ENCODE data around the gene HMGN2. TPM values are rescaled to one million over a fixed set of nuclear protein-coding genes. Genes with fewer than 3 reads are reported as not detected.

The HMGN2 gene
- total RNA-seq, 6 experiments from 2014 or later: 440 to 699 (median 668) TPM

DNA sequence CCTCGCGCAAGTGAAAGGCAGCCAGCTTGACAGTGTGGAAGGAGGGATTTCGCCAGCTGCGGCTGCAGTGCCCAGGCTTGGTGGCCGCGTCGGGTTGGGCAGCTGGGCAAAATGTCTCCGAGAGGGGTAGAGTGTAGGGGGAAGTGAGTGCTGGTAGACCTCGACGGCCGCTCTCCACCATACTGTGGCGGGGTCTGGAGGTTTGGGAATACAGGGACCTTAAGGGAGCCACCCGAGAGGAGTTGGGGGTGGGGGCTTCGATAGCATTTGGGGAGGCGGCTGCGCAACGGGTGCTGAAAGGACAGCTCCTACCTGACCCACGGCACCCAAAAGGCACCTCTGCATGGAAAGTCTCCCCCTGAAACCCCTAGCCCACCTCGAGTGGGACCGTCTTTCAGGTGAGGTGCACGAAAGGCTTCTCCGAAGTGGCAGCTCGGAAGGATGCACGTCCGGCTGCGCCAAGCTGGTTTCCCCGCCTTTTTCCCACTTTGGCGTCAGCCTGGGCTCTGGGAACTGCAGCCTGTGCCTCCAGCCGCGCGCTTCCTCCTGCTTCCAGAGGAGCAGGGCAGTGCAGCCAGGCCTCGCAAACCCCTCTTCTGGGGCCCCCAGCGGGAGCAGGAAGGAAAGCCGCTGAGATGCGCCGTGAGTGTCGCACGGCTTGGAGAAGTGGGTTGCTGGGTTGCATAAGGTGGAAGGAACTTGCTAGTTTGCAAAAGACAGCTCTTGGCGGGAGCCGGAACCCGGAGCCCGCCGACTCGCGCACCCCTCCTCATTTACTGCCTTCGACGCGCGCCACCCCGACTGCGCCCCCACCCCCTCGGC is 531 bp upstream of the HMGN2 start:
- Mint-ChIP-seq H3K4me1 (ENCODE audit: low read depth) (peaks cover 48% of the 10 kb centered on the region), H3K27me3 (ENCODE audit: insufficient read depth) (peaks cover 4% of the 10 kb centered on the region; the same call in 1 of the 2 replicates), H3K36me3 (ENCODE audit: low read depth) (peaks cover 49% of the 10 kb centered on the region), H3K27ac (peak overlapping the region; percentile 96), H3K9me3 (no peaks in the 10 kb centered on the region), H3K4me3 (peak overlapping the region; percentile 89)
- TF ChIP-seq, protein P1, sequence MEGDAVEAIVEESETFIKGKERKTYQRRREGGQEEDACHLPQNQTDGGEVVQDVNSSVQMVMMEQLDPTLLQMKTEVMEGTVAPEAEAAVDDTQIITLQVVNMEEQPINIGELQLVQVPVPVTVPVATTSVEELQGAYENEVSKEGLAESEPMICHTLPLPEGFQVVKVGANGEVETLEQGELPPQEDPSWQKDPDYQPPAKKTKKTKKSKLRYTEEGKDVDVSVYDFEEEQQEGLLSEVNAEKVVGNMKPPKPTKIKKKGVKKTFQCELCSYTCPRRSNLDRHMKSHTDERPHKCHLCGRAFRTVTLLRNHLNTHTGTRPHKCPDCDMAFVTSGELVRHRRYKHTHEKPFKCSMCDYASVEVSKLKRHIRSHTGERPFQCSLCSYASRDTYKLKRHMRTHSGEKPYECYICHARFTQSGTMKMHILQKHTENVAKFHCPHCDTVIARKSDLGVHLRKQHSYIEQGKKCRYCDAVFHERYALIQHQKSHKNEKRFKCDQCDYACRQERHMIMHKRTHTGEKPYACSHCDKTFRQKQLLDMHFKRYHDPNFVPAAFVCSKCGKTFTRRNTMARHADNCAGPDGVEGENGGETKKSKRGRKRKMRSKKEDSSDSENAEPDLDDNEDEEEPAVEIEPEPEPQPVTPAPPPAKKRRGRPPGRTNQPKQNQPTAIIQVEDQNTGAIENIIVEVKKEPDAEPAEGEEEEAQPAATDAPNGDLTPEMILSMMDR (IDR thresholded peaks at IDR 0.05): peak; percentile 16; the same call in 1 of the 2 replicates
- DNase-seq: peak; percentile 75

DNA sequence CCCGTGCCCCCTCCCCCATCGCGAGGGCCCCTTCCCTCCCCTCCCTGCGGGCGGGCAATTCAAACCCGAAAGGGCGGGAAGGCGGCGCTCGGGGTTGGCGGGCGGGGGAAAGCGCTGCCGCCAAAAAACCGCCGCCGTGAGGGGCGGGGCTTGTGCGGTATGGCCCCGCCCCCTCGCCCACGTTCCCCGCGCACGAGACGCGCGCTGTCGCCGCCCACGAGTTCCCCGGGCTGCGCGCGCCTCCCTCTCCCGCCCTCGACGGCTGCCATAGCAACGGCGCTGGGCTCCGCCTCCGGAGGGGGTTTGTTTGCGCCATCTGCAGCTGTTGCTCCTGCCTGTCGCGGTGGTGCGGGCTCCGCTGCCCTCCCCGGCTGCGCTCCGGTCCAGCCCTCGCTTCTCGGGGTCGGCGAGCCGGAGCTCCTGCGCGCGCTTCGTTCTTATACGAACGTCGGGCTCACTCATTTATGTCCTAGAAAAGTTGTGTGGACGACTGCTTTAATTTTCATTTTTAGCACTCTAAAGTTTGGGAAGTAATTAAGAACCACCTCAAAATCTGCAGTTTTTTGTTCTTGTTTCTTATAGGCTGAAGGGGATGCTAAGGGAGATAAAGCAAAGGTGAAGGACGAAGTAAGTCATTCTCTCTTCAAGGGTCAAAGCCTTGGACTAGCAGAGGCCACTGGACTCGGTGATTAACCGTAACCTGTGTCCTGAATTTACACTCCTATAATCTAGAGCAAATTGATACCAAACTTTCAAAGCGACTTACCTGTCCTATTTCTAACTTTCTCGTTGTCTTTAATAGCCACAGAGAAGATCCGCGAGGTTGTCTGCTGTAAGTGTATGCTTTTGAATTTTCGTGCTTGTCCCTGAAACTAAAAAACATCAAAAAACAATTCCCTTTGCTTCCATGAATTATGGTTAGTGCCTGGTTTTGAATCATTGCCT is 933 bp downstream of the HMGN2 start:
- Mint-ChIP-seq H3K27me3 (ENCODE audit: insufficient read depth) (peaks cover 4% of the 10 kb centered on the region; the same call in 1 of the 2 replicates), H3K4me1 (ENCODE audit: low read depth) (peaks cover 59% of the 10 kb centered on the region), H3K4me3 (peak overlapping the region; percentile 94), H3K9me3 (no peaks in the 10 kb centered on the region), H3K36me3 (ENCODE audit: low read depth) (peaks cover 51% of the 10 kb centered on the region), H3K27ac (peak overlapping the region; percentile 70)
- TF ChIP-seq, protein P1 (IDR thresholded peaks at IDR 0.05): no peak; the same call in 1 of the 2 replicates
- DNase-seq: peak; percentile 87

DNA sequence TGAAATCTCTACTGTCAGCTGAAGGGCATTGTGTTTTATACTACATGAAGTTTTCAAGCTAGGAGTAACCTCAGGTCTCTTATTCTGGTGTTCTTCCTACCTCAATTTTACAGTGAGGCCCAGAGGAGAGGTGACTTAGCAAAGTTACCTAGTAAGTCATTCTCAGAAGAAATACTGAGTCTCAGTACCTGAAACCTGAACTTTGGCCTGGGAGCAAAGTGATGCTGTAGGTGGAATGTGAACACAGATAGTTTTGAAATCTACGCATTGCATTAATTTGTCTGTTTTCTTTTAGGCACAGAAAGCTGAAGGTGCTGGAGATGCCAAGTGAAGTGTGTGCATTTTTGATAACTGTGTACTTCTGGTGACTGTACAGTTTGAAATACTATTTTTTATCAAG is 2.6 kb downstream of the HMGN2 start:
- DNase-seq: no peak
- H3K36me3 Mint-ChIP-seq (ENCODE audit: low read depth): peaks cover 52% of the 10 kb centered on the region
- H3K27ac Mint-ChIP-seq: no peak overlapping the region
- TF ChIP-seq, protein P1 (IDR thresholded peaks at IDR 0.05): no peak
- H3K4me1 Mint-ChIP-seq (ENCODE audit: low read depth): peaks cover 59% of the 10 kb centered on the region
- H3K4me3 Mint-ChIP-seq: peak overlapping the region; percentile 94
- peaks cover 4% of the 10 kb centered on the region; the same call in 1 of the 2 replicates for H3K27me3 Mint-ChIP-seq (ENCODE audit: insufficient read depth)
- H3K9me3 Mint-ChIP-seq: no peaks in the 10 kb centered on the region

DNA sequence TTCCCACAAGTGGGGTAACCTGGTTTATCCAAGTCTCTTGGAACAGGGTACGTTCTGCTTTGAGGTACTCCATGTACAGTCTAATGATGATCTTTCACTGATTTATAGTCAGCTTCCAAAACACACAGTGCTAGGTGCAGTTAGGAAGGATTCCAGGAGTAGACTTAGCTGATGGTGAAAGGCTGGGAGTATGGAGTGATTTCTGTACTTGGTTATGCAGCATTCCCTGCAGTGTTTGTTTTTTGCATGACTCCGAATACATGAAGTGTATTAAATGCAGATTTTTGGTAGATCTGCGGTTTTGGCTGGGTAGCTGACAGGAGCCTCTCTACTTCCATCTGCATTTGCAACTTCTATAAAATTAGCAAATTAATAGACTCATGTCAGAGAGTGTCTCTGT is 3.7 kb downstream of the HMGN2 start:
- no peak for DNase-seq
- Mint-ChIP-seq H3K9me3 (no peaks in the 10 kb centered on the region), H3K4me1 (ENCODE audit: low read depth) (peaks cover 49% of the 10 kb centered on the region), H3K36me3 (ENCODE audit: low read depth) (peaks cover 48% of the 10 kb centered on the region), H3K27me3 (ENCODE audit: insufficient read depth) (peaks cover 4% of the 10 kb centered on the region; the same call in 1 of the 2 replicates), H3K4me3 (no peak overlapping the region; the same call in 1 of the 2 replicates), H3K27ac (peak overlapping the region; percentile 24; the same call in 1 of the 2 replicates)
- TF ChIP-seq, protein P1 (IDR thresholded peaks at IDR 0.05): no peak

DNA sequence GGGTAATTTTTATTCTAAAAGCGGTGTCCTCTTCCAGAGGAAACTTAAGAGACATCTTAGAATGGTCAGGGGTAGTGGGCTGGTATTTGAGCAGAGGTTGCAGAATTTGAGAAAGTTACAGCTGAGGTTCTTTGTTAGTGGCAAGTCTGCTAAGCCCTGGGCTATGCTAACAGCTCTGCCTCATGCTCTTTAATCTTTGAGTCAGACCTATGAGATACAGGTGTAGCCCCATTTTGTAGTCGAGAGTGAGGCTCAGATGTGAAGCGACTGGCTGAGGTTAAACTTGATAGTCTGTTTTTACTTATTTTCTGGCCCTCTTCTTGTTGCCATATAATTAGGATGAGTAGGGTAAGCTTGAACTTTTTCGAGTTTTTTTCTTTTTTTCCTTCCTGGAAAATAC is 4.7 kb downstream of the HMGN2 start:
- no peak for DNase-seq
- TF ChIP-seq, protein P1 (IDR thresholded peaks at IDR 0.05): no peak
- peaks cover 4% of the 10 kb centered on the region; the same call in 1 of the 2 replicates for H3K27me3 Mint-ChIP-seq (ENCODE audit: insufficient read depth)
- peaks cover 41% of the 10 kb centered on the region for H3K4me1 Mint-ChIP-seq (ENCODE audit: low read depth)
- no peak overlapping the region for H3K4me3 Mint-ChIP-seq
- peak overlapping the region; percentile 24; the same call in 1 of the 2 replicates for H3K27ac Mint-ChIP-seq
- no peaks in the 10 kb centered on the region for H3K9me3 Mint-ChIP-seq
- peaks cover 48% of the 10 kb centered on the region for H3K36me3 Mint-ChIP-seq (ENCODE audit: low read depth)

Measured in HFFc6 (cell line).